Caco-2 (cell line): ENCODE results near the gene RTBDN. TPM values are rescaled to one million over a fixed set of nuclear protein-coding genes. Genes with fewer than 3 reads are reported as not detected.

ENCODE experiments used
- BruUV-seq: library from RNA; stranded (reverse); fragments of 400-500 nt; replicated peaks from 2 replicates; lab custom pipeline; 2021; lab: Mats Ljungman, UMichigan
- CTCF ChIA-PET: fragments of 300-600 bp; sonication (Branson Sonifier 250); formaldehyde crosslinking; loops from one replicate; lab custom pipeline; 2022; ENCODE audit warnings: antibody characterized with exemption; lab: Charles Lee
- POLR2A ChIA-PET: fragments of 300-600 bp; sonication (Branson Sonifier 250); formaldehyde crosslinking; loops from one replicate; lab custom pipeline; 2022; ENCODE audit warnings: antibody characterized with exemption; lab: Charles Lee
- DNase-seq, 2 experiments: peaks; one replicate each; pipeline versions ENCODE4 v3.0.0 to v3.0.0-alpha.2; 2020 to 2022
- H3K27me3 ChIP-seq: replicated peaks from 2 replicates; pipeline ENCODE4 v1.6.0; 2011; ENCODE audit warnings: low read length; ENCODE audit not compliant: control insufficient read depth, insufficient read depth
- H3K36me3 ChIP-seq: 2 replicates; pipeline ENCODE4 v1.5.1; 2011; ENCODE audit warnings: low read length; ENCODE audit not compliant: control insufficient read depth, insufficient read depth
- H3K4me1 ChIP-seq: fragments of 250-450 bp; sonication (Bioruptor Pico); 2 replicates; pipeline ENCODE4 v1.5.1; 2020; ENCODE audit warnings: mild to moderate bottlenecking
- H3K4me3 ChIP-seq: 2 replicates; pipeline ENCODE4 v1.5.1; 2011; ENCODE audit warnings: low read depth, mild to moderate bottlenecking, control low read depth, low read length
- H3K9me3 ChIP-seq: fragments of 250-450 bp; sonication (Bioruptor Pico); 2 replicates; pipeline ENCODE4 v1.5.1; 2020; ENCODE audit warnings: mild to moderate bottlenecking, moderate library complexity
- H3K27ac Mint-ChIP-seq: one replicate; pipeline ENCODE4 v1.8.0; 2022; ENCODE audit warnings: mixed read lengths; ENCODE audit not compliant: unreplicated experiment
- H3K27me3 Mint-ChIP-seq: one replicate; pipeline ENCODE4 v1.8.0; 2022; ENCODE audit warnings: mixed read lengths; ENCODE audit not compliant: insufficient read depth, unreplicated experiment
- H3K36me3 Mint-ChIP-seq: one replicate; pipeline ENCODE4 v1.8.0; 2022; ENCODE audit warnings: mild to moderate bottlenecking, mixed read lengths; ENCODE audit not compliant: insufficient read depth, unreplicated experiment
- H3K4me1 Mint-ChIP-seq: one replicate; pipeline ENCODE4 v1.8.0; 2022; ENCODE audit warnings: low read depth, mixed read lengths; ENCODE audit not compliant: unreplicated experiment
- H3K4me3 Mint-ChIP-seq: one replicate; pipeline ENCODE4 v1.8.0; 2022; ENCODE audit warnings: mild to moderate bottlenecking, moderate library complexity, mixed read lengths; ENCODE audit not compliant: unreplicated experiment
- H3K9me3 Mint-ChIP-seq: one replicate; pipeline ENCODE4 v1.8.0; 2022; ENCODE audit warnings: mixed read lengths; ENCODE audit not compliant: unreplicated experiment
- intact Hi-C: fragments of 100-400 bp; cut with micrococcal nuclease; formaldehyde crosslinking; loops from one replicate; pipeline ENCODE4 v1.10.0; 2022; ENCODE audit not compliant: unreplicated experiment
- total RNA-seq: library from RNA; stranded (reverse); gene quantifications from 2 replicates; pipeline ENCODE4 v1.2.3, GENCODE V29; 2022
- TF ChIP-seq, protein P1 (sequence below), 2 experiments: fragments of 200-600 bp in 1 of 2; IDR thresholded peaks; 1 replicate in 1 of 2; 2 replicates in 1 of 2; pipeline versions ENCODE4 v1.5.1 to v1.8.0; 2011 to 2022; ENCODE audit warnings: antibody characterized with exemption in 1 of 2, control low read depth in 1 of 2, inconsistent platforms in 1 of 2, low read depth in 1 of 2, low read length in 1 of 2, mild to moderate bottlenecking in 1 of 2, moderate library complexity in 1 of 2; ENCODE audit not compliant: insufficient read depth in 1 of 2, severe bottlenecking in 1 of 2, unreplicated experiment in 1 of 2

Gene RTBDN
- total RNA-seq, 1 experiment from 2014 or later, result not detected

DNA sequence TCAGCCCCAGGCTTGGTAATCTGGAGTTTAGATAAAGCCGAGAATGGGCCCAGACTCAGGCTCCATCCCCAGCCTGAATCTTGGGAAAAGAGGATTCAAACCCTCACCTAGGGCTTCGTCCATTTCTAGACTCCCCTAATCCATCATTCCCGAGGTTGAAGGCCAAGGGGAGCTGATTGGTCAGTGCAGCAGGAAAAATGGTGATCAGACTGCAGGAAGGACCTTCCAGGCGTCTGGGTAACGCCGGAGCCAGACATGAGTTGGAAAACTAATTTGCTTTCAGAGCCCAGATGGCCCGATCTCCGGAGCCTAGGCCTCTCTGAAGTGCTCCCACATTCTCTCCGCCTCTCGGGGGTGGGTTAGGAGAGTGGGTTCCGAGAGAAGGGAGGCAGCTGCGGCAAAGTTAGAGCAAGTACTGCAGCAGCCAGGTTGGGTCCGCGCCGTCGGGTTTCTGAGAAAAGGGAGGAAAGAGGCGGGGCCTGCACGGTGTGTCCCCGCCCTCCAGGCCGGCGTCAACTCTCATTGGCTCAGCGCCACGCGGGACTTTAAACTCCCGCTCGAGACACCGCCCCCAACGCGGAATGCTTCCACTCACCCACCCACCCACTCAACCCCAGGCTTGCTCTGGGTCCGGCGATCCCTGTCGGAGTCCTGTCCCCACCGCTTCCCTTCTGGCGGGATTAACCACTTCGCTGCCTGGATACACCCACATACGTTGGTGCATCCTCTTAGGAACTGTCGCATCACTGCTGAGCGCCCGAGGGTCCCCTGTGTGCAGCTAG, 788 bp upstream of the RTBDN start:
- no peaks in the 10 kb centered on the region for H3K9me3 Mint-ChIP-seq
- DNase-seq, result peak; percentile 42 to 52
- peaks cover 21% of the 10 kb centered on the region for H3K27me3 Mint-ChIP-seq
- intact Hi-C loops, result loop anchor here (5.0 kb wide), 1 partner anchor 33 kb away; the partner anchor contains the start of genes PRDX2 and THSD8
- TF ChIP-seq, protein P1, sequence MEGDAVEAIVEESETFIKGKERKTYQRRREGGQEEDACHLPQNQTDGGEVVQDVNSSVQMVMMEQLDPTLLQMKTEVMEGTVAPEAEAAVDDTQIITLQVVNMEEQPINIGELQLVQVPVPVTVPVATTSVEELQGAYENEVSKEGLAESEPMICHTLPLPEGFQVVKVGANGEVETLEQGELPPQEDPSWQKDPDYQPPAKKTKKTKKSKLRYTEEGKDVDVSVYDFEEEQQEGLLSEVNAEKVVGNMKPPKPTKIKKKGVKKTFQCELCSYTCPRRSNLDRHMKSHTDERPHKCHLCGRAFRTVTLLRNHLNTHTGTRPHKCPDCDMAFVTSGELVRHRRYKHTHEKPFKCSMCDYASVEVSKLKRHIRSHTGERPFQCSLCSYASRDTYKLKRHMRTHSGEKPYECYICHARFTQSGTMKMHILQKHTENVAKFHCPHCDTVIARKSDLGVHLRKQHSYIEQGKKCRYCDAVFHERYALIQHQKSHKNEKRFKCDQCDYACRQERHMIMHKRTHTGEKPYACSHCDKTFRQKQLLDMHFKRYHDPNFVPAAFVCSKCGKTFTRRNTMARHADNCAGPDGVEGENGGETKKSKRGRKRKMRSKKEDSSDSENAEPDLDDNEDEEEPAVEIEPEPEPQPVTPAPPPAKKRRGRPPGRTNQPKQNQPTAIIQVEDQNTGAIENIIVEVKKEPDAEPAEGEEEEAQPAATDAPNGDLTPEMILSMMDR (IDR thresholded peaks at IDR 0.05; ENCODE audit: insufficient read depth in 1 of 2, low read depth in 1 of 2, low read length in 1 of 2, severe bottlenecking in 1 of 2, unreplicated experiment in 1 of 2), result no peak
- no peak overlapping the region for H3K4me3 ChIP-seq
- H3K27ac Mint-ChIP-seq, result no peak overlapping the region
- no peaks in the 10 kb centered on the region for H3K9me3 ChIP-seq
- no peaks in the 10 kb centered on the region for H3K36me3 ChIP-seq
- H3K4me1 ChIP-seq, result peaks cover 16% of the 10 kb centered on the region
- peak overlapping the region; percentile 63 for H3K4me3 Mint-ChIP-seq
- CTCF ChIA-PET, result no interaction called here
- BruUV-seq, result no TSS peak
- H3K27me3 ChIP-seq, result no peaks in the 10 kb centered on the region
- peaks cover 11% of the 10 kb centered on the region for H3K36me3 Mint-ChIP-seq
- peaks cover 14% of the 10 kb centered on the region for H3K4me1 Mint-ChIP-seq
- POLR2A ChIA-PET, result no interaction called here

DNA sequence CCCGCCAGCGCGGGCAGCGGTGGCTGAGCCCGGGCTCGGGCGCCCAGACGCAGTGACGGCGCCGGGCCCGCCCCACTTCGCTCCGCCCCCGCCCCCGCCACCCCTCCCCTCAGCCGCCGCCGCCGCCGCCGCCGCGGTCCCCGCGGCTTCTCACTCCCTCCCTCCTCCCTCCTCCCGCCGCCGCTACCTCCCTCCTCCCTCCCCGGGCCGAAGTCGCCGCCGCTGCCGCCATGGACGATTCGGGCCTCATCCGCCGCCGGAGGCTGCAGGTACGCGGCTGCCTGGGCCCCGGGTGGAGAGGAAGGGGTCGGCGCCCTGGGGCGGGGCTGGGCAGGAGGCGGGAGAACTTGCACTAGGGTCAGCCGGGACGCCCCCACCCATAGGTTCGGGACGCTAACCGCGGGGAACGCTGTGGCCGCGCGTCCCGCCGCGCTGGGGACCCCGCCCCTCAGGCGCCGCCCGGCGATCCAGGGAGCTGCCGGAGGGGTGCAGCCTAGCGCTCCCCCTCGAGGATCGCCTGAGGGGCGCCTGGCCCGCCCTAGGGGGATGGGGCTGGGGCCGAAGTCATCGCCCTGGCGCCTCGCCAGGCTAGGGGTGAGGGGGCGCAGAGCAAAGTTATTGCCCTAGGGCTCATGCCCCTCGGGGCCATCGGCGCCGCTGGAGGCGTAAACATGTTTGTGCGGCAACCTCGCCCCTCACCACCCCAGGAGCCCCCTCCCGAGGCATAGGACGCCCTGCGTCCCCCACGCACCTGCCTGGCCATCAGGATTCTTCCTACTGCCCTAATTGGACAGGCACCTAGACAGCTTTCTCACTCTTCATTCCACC, 427 bp downstream of the RTBDN start:
- Histone ChIP-seq H3K4me3 (peak overlapping the region; percentile 66), H3K36me3 (no peaks in the 10 kb centered on the region), H3K27me3 (no peaks in the 10 kb centered on the region), H3K4me1 (peaks cover 16% of the 10 kb centered on the region), H3K9me3 (no peaks in the 10 kb centered on the region)
- peaks cover 11% of the 10 kb centered on the region for H3K36me3 Mint-ChIP-seq
- CTCF ChIA-PET, result interaction anchor here (0.6 kb wide), 1 partner anchor 33 kb away, joined by 3 read pairs; no protein-coding TSS in a partner anchor
- TF ChIP-seq, protein P1 (IDR thresholded peaks at IDR 0.05; ENCODE audit: insufficient read depth in 1 of 2, low read depth in 1 of 2, low read length in 1 of 2, severe bottlenecking in 1 of 2, unreplicated experiment in 1 of 2), result peak in 1 of 2 experiments; percentile 14
- peak in 1 of 2 experiments; percentile 41 for DNase-seq
- H3K27me3 Mint-ChIP-seq, result peaks cover 15% of the 10 kb centered on the region
- H3K4me1 Mint-ChIP-seq, result peaks cover 14% of the 10 kb centered on the region
- intact Hi-C loops, result no loop called here
- peak overlapping the region; percentile 63 for H3K4me3 Mint-ChIP-seq
- H3K27ac Mint-ChIP-seq, result no peak overlapping the region
- H3K9me3 Mint-ChIP-seq, result no peaks in the 10 kb centered on the region
- POLR2A ChIA-PET, result no interaction called here
- no TSS peak for BruUV-seq

DNA sequence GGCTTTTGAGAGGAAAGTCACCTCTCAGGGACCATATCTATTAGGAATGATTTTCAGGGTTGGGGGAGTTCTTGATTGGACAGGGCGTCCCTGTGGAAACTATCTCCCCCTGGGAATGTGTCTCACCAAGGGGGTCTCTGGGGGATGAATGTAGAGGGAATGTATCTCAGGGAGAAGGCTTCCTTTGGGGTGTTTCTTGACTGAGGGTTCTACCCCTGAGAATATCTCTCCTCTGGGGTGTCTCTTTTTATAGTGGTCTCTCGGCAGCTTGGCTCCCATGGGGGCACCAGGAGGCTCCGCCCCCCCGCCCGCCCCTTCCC, 1.0 kb downstream of the RTBDN start:
- TF ChIP-seq, protein P1 (IDR thresholded peaks at IDR 0.05; ENCODE audit: insufficient read depth in 1 of 2, low read depth in 1 of 2, low read length in 1 of 2, severe bottlenecking in 1 of 2, unreplicated experiment in 1 of 2), result no peak
- Mint-ChIP-seq H3K27me3 (peaks cover 15% of the 10 kb centered on the region), H3K4me3 (peak overlapping the region; percentile 63), H3K36me3 (peaks cover 11% of the 10 kb centered on the region), H3K4me1 (peaks cover 14% of the 10 kb centered on the region), H3K27ac (no peak overlapping the region), H3K9me3 (no peaks in the 10 kb centered on the region)
- H3K9me3 ChIP-seq, result no peaks in the 10 kb centered on the region
- no peaks in the 10 kb centered on the region for H3K36me3 ChIP-seq
- H3K4me1 ChIP-seq, result peaks cover 18% of the 10 kb centered on the region
- DNase-seq, result no peak
- H3K27me3 ChIP-seq, result no peaks in the 10 kb centered on the region
- H3K4me3 ChIP-seq, result peak overlapping the region; percentile 16
- CTCF ChIA-PET, result no interaction called here
- BruUV-seq, result no TSS peak
- POLR2A ChIA-PET, result no interaction called here
- intact Hi-C loops, result no loop called here
